A549 (cell line): ENCODE measurements around the gene RPTOR.

ENCODE experiments used
- CTCF ChIP-seq: fragments of >200 bp; sonication (Bioruptor Twin); formaldehyde crosslinking; IDR thresholded peaks from 3 replicates; pipeline ENCODE4 v1.5.1; 2016
- EP300 ChIP-seq, 2 experiments: fragments of >200 bp; sonication (Bioruptor Twin); formaldehyde crosslinking; IDR thresholded peaks; 2 replicates in 1 of 2; 3 replicates in 1 of 2; pipeline ENCODE4 v1.6.1; 2016 to 2017
- REST ChIP-seq: fragments of 200-600 bp; sonication (generic); IDR thresholded peaks from 2 replicates; pipeline ENCODE4 v1.6.1; 2016; ENCODE audit warnings: antibody characterized with exemption, mild to moderate bottlenecking, moderate library complexity
- USF2 ChIP-seq: fragments of 450-650 bp; IDR thresholded peaks from 2 replicates; pipeline ENCODE4 v1.6.1; 2014; ENCODE audit warnings: antibody characterized with exemption

- TF ChIP-seq EP300 (IDR thresholded peaks at IDR 0.05) (no peak), CTCF (no peak), USF2 (no peak), REST (no peak)
Measured at GRCh38 chr17:80498920-80499410, 45.7 kb upstream of the RPTOR start.
